Stimulated activated naive CD4-positive, alpha-beta T cell (primary cell): Measurements from ENCODE around the gene RPL29.
A peak's percentile ranks its signal among the peaks of the same experiment; 100 is the strongest.

Experiments
- DNase-seq, 6 experiments: peaks; one replicate each; lab custom pipeline; 2025; lab: John Stamatoyannopoulos, UW

Gene RPL29

GRCh38 chr3:51982352-51982837 is 13.3 kb downstream of the RPL29 start:
- peak in 2 of 6 experiments; percentile 11 to 41 for DNase-seq

DNA sequence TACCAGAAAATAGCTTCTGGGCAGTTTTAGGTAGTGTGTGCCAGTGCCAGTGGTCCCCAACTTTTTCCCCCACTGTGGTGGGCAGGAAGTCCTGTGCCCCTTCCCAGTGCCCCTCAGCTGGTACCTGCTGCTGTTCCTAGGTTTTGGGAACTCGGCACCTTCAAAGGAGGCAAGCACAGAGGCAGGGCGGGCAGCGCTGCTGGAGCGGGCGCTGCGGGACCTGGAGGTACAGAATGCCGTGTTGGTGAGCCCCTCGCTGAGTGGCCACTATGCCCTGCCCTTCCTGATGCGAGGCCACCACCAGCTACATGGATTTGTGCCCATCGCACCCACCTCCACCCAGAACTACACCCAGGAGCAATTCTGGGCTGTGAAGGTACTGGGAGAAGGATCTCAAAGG is 15.4 kb downstream of the RPL29 start:
- no peak for DNase-seq

- DNase-seq = no peak
Measured at GRCh38 chr3:51978143-51978502, 17.6 kb downstream of the RPL29 start.

DNA sequence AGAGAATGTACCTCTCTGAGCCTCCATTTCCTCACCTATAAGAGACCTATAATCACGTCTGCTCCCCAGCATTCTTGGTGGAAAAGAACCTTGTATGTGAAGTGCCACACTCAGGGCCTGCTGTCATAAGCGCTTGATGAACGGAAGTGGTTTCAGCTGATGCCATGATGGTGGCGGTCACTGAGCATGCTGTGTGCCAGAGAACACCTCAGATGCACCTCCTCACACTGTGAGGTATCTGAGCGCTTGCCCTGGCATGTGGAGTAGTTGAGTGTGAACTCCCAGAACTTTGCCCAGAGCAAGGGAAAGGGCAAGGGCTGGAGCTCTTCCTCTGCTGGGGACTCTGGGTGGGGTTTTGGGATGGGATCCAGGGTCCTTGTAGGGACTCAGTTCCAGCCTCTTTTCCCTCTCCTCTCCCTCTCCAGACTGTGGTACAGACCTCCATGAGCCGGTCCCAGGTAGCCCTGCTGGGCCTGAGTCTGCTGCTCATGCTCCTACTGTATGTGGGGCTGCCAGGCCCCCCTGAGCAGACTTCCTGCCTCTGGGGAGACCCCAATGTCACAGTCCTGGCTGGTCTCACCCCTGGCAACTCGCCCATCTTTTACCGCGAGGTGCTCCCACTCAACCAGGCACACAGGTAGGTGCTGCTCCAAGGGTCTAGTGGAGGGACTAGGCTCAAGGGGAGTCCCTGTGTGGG is 18.1 kb downstream of the RPL29 start:
- DNase-seq = peak in 5 of 6 experiments; percentile 14 to 45 (median 17)

DNA sequence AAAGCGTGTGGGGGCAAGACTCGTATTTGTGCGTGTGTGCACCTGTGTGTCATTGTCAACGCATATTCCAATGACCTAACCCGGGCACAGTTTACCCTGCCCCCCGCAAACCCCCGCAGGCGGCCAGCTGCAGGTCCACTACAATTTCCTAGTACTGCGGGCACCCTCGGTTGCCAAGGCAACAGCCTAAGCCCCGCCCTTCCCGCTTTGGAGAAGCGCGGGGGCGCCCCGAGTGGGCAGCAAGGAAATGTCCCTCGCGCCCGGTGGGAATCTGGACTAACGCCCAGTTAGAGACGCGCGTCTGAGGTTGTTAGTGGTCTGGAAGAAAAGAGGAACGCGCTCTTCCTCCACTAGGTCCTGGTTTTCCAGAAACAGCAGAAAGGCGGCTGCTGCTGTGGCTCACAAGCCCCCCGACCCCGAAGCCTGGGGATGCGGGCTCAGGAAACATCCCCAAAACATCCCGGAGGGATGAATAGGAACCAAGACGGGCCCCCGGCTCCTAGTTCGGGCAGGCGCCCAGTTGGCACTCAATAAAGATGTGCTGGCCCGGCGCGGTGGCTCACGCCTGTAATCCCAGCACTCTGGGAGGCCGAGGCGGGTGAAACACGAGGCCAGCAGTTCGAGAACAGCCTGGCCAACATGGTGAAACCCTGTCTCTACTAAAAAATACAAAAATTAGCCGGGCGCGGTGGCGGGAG is 19.7 kb downstream of the RPL29 start:
- peak in 2 of 6 experiments; percentile 31 to 51 for DNase-seq

- DNase-seq = peak; percentile 52 to 74 (median 68)
Measured at GRCh38 chr3:51974963-51975851, 20.5 kb downstream of the RPL29 start, which contains the start of gene ABHD14A. ABHD14A (plus strand) TSS chr3:51975064; CDS start chr3:51975136, 72 bp downstream.

GRCh38 chr3:51974277-51974962 is 21.3 kb downstream of the RPL29 start:
- peak in 1 of 6 experiments; percentile 36 for DNase-seq

DNA sequence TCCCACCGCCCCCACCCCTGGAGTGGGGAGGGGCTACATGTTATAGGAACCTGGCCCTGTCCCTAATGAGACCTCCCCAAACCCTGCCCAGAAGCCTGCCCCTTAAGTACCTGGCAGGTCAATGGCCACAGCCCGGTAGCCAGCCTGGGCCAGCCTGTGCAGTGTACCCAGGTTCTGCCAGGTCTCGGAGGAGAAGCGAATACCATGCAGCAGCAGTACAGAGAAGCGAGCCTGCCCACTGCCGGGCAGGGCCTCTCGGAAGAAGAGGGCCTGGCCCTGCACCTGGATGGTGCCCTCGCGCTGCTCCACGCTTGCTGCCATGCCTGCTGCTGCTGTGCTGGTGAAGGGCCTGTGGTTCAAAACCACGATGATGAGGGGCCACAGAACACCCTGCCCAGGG is 24.3 kb downstream of the RPL29 start:
- DNase-seq = no peak

- DNase-seq = no peak
Measured at GRCh38 chr3:51970606-51971300, 24.9 kb downstream of the RPL29 start.

GRCh38 chr3:51969841-51970240 is 25.9 kb downstream of the RPL29 start:
- DNase-seq = no peak

- DNase-seq = no peak
Measured at GRCh38 chr3:51968883-51969678, 26.6 kb downstream of the RPL29 start.

DNA sequence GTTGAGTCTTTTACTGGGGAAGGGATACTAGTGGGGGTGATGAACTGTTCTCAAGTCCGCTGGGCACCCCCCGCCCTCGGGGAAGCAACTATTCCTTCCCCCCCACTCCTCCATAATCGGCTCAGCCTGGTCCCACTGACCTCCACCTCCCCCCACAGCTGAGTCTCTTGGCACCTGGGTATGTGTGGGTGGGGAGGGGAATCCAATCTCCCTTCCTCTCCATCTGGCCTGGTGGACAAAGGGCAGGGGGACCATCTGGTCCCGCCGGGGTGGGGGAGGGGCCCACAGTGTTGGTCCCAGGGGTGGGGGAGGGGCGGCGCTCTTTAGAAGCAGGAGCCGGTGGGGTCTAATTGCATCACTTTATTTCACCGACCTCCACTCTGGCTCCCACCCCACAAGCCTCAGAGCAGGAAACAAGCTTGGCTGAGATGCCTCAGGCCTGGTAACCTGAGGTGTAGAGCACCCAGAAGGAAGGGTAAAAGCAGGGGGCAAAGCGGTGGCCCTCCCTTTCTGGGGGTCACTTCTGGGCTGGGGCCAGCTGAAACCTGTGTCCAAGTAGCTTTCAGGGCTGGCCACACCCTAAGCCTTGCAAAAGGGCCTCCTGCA is 27.4 kb downstream of the RPL29 start:
- no peak for DNase-seq

- peak in 4 of 6 experiments; percentile 25 to 46 (median 39) for DNase-seq
Measured at GRCh38 chr3:51967384-51968169, 28.1 kb downstream of the RPL29 start, which contains the start of gene PCBP4. PCBP4 (minus strand) TSS chr3:51967454; CDS start chr3:51961240, 6,214 bp downstream.

DNA sequence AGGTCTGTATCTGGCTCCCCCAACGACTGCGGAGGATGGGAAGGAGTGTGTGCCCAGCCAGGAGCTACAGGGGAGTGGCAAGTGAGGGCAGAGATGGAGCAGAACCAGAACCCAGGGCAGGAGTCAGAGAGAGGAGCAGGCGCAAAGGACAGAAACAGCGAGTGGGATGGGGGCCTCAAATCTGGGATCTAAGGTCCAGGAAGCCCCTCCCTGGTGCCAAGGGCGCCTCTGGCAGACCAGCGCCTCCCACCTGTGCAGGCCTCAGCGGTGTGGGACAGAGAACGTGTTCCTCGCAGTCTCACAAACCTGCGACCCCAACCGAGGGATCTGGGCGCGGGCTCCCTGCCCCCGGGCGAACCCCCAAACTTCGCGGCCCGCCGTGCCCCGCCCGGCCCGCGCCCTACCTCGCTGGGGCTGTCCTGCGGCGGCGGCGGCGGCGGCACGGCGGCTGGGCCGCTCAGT is 28.7 kb downstream of the RPL29 start:
- peak in 2 of 6 experiments; percentile 10 to 34 for DNase-seq

DNA sequence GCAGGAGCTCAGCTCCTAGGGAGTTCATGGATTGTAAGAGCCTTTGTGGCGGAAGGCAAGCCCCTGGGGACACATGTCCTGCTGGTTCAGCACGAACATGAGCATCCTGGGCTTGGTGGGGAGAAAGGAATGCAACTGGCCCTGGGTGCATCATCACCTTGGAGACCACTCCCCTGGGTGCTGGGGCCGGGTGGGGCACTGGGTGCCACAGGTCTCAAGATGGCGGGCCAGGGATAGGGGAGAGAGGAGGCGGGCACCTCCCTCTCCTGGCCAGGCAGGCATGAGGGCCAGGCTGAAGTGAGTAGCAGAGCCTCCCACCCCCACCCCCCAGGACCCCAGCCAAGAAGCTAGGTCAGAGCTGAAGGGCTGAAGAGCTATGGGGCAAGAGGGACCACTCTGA is 29.2 kb downstream of the RPL29 start:
- no peak for DNase-seq

DNA sequence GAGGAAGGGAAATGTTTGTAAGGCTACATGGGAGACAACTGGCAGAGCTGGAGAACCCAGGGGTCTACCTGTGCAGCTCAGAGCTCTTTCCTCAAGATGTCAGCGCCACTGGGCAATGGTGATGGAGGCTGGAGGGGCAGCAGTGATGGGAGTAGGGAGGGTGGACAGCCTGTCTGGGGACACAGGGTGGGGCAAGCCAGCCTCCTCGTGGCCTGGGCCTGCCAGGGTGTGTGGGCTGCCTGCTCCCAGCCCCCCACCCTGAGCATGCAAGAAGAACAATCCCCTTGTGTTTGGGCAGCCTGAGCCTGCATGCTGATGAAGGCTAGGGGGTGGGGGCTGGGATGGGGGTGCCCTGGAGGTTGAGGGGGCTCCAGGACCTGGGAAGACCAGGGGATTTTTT is 29.7 kb downstream of the RPL29 start:
- DNase-seq = no peak

GRCh38 chr3:51964521-51964920 is 31.2 kb downstream of the RPL29 start:
- DNase-seq = no peak

GRCh38 chr3:51963951-51964451 is 31.7 kb downstream of the RPL29 start:
- no peak for DNase-seq
